Limb (tissue), 2 donors: ENCODE data around the gene CACFD1.

ENCODE experiments used
- DNase-seq, 2 donors: peaks; one replicate each; pipeline ENCODE4 v3.0.0-alpha.2; 2016; ENCODE audit errors: extremely low spot score in 2 of 2

Gene CACFD1

GRCh38 chr9:133496861-133497842, 37.4 kb downstream of the CACFD1 start:
- no peak for DNase-seq

GRCh38 chr9:133499132-133499891, 39.5 kb downstream of the CACFD1 start:
- DNase-seq, result no peak

GRCh38 chr9:133499892-133500270, 40.1 kb downstream of the CACFD1 start:
- no peak for DNase-seq

GRCh38 chr9:133502112-133502511, 42.3 kb downstream of the CACFD1 start:
- no peak for DNase-seq

- DNase-seq, result no peak
Observed at GRCh38 chr9:133505186-133505830, 45.5 kb downstream of the CACFD1 start.

- DNase-seq, result no peak
Observed at GRCh38 chr9:133505901-133506652, 46.3 kb downstream of the CACFD1 start.

GRCh38 chr9:133506653-133507038, 46.9 kb downstream of the CACFD1 start:
- no peak for DNase-seq

- no peak for DNase-seq
Observed at GRCh38 chr9:133507246-133507965, 47.6 kb downstream of the CACFD1 start.

GRCh38 chr9:133508046-133508445, 48.3 kb downstream of the CACFD1 start:
- DNase-seq, result no peak

- no peak for DNase-seq
Observed at GRCh38 chr9:133509179-133510083, 49.7 kb downstream of the CACFD1 start.

- DNase-seq, result no peak
Observed at GRCh38 chr9:133510926-133511505, 51.2 kb downstream of the CACFD1 start.

GRCh38 chr9:133511607-133512006, 51.8 kb downstream of the CACFD1 start:
- no peak for DNase-seq

GRCh38 chr9:133512253-133513213, 52.8 kb downstream of the CACFD1 start:
- DNase-seq, result no peak

GRCh38 chr9:133513214-133514100, 53.7 kb downstream of the CACFD1 start:
- DNase-seq, result no peak

GRCh38 chr9:133514460-133515239, 54.9 kb downstream of the CACFD1 start:
- DNase-seq, result no peak

- no peak for DNase-seq
Observed at GRCh38 chr9:133515240-133515610, 55.4 kb downstream of the CACFD1 start.
